HL-60 (cell line): Measurements from ENCODE around the gene ZFP92.

Source experiments
- GABPA ChIP-seq: IDR thresholded peaks from 2 replicates; pipeline ENCODE4 v1.6.1; 2012; ENCODE audit warnings: low read depth
- POLR2AphosphoS5 ChIP-seq: IDR thresholded peaks from 2 replicates; pipeline ENCODE4 v1.6.1; 2012; ENCODE audit warnings: low read depth
- REST ChIP-seq: IDR thresholded peaks from 2 replicates; pipeline ENCODE4 v1.6.1; 2012; ENCODE audit warnings: low read depth; ENCODE audit not compliant: insufficient replicate concordance
- SPI1 ChIP-seq: IDR thresholded peaks from 2 replicates; pipeline ENCODE4 v1.6.1; 2012; ENCODE audit warnings: low read depth, mild to moderate bottlenecking, borderline replicate concordance
- TF ChIP-seq, protein P1 (sequence below): IDR thresholded peaks from one replicate; pipeline ENCODE4 v1.5.1; 2011; ENCODE audit warnings: low read length, control low read depth, inconsistent platforms; ENCODE audit not compliant: insufficient read depth

DNA sequence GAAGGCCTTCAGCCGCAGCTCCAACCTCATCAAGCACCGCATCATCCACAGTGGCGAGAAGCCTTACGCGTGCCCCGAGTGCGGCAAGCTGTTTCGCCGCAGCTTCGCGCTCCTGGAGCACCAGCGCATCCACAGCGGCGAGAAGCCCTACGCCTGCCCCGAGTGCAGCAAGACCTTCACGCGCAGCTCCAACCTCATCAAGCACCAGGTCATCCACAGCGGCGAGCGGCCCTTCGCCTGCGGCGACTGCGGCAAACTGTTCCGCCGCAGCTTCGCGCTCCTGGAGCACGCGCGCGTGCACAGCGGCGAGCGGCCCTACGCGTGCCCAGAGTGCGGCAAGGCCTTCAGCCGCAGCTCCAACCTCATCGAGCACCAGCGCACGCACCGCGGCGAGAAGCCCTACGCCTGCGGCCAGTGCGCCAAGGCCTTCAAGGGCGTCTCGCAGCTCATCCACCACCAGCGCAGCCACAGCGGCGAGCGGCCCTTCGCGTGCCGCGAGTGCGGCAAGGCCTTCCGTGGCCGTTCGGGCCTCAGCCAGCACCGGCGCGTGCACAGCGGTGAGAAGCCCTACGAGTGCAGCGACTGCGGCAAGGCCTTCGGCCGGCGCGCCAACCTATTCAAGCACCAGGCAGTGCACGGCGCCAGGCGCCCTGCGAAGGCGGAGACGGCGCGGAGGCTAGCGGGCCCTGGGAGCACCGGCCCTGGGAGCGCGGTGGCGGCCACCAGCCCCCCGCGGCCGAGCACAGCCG, 9.8 kb downstream of the ZFP92 start:
- TF ChIP-seq, protein P1, sequence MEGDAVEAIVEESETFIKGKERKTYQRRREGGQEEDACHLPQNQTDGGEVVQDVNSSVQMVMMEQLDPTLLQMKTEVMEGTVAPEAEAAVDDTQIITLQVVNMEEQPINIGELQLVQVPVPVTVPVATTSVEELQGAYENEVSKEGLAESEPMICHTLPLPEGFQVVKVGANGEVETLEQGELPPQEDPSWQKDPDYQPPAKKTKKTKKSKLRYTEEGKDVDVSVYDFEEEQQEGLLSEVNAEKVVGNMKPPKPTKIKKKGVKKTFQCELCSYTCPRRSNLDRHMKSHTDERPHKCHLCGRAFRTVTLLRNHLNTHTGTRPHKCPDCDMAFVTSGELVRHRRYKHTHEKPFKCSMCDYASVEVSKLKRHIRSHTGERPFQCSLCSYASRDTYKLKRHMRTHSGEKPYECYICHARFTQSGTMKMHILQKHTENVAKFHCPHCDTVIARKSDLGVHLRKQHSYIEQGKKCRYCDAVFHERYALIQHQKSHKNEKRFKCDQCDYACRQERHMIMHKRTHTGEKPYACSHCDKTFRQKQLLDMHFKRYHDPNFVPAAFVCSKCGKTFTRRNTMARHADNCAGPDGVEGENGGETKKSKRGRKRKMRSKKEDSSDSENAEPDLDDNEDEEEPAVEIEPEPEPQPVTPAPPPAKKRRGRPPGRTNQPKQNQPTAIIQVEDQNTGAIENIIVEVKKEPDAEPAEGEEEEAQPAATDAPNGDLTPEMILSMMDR = no peak
- TF ChIP-seq REST (no peak), POLR2AphosphoS5 (no peak), GABPA (no peak), SPI1 (no peak)
